Activated CD8-positive, alpha-beta memory T cell treated with anti-CD3 and anti-CD28 coated beads, Interleukin-2, amount 50 U/mL, for 1 hour (primary cell): Measurements from ENCODE around the gene UTP18.
A peak's percentile ranks its signal among the peaks of the same experiment; 100 is the strongest.
"Not testable (repeated sequence)": the region's sequence is repeated elsewhere in the genome, so short reads cannot be mapped to it uniquely, and the experiment has no call there.

Source experiments
- DNase-seq: peaks from one replicate; pipeline ENCODE4 v3.0.0-alpha.2; 2020; ENCODE audit errors: extremely low read depth

Gene UTP18

GRCh38 chr17:51260237-51261023 lies at the start of gene UTP18:
UTP18 (plus strand) TSS chr17:51260546; CDS start chr17:51260585, 39 bp downstream.
- DNase-seq = peak; percentile 92

- no peak for DNase-seq
Measured at GRCh38 chr17:51214920-51215319, 45.4 kb upstream of the UTP18 start.

GRCh38 chr17:51217946-51218345 lies 42.4 kb upstream of the UTP18 start:
- DNase-seq = no peak

- no peak for DNase-seq
Measured at GRCh38 chr17:51221322-51221721, 39.0 kb upstream of the UTP18 start.

- DNase-seq = no peak
Measured at GRCh38 chr17:51224402-51225262, 35.7 kb upstream of the UTP18 start.

- not testable (repeated sequence) for DNase-seq
Measured at GRCh38 chr17:51225523-51225922, 34.8 kb upstream of the UTP18 start.

- no peak for DNase-seq
Measured at GRCh38 chr17:51228161-51228560, 32.2 kb upstream of the UTP18 start.

GRCh38 chr17:51229889-51230288 lies 30.5 kb upstream of the UTP18 start:
- no peak for DNase-seq

- DNase-seq = no peak
Measured at GRCh38 chr17:51230306-51230705, 30.0 kb upstream of the UTP18 start.

- DNase-seq = no peak
Measured at GRCh38 chr17:51231999-51232398, 28.3 kb upstream of the UTP18 start.

GRCh38 chr17:51234162-51234561 lies 26.2 kb upstream of the UTP18 start:
- DNase-seq = no peak

GRCh38 chr17:51238255-51238887 lies 22.0 kb upstream of the UTP18 start:
- DNase-seq = no peak

GRCh38 chr17:51240275-51240674 lies 20.1 kb upstream of the UTP18 start:
- DNase-seq = no peak

GRCh38 chr17:51244041-51244440 lies 16.3 kb upstream of the UTP18 start:
- no peak for DNase-seq

- no peak for DNase-seq
Measured at GRCh38 chr17:51245535-51245934, 14.8 kb upstream of the UTP18 start.

- DNase-seq = no peak
Measured at GRCh38 chr17:51250314-51250840, 10.0 kb upstream of the UTP18 start.

- no peak for DNase-seq
Measured at GRCh38 chr17:51251010-51251409, 9.3 kb upstream of the UTP18 start.

- no peak for DNase-seq
Measured at GRCh38 chr17:51255673-51256072, 4.7 kb upstream of the UTP18 start.

- no peak for DNase-seq
Measured at GRCh38 chr17:51256101-51256500, 4.2 kb upstream of the UTP18 start.

GRCh38 chr17:51257150-51258081 lies 2.9 kb upstream of the UTP18 start:
- no peak for DNase-seq
